HuH-7 (cell line): Measurements from ENCODE around the gene RNF25.

Source experiments
- DNase-seq: peaks from one replicate; pipeline ENCODE4 v3.0.0; 2011; ENCODE audit warnings: low spot score

The RNF25 gene

DNA sequence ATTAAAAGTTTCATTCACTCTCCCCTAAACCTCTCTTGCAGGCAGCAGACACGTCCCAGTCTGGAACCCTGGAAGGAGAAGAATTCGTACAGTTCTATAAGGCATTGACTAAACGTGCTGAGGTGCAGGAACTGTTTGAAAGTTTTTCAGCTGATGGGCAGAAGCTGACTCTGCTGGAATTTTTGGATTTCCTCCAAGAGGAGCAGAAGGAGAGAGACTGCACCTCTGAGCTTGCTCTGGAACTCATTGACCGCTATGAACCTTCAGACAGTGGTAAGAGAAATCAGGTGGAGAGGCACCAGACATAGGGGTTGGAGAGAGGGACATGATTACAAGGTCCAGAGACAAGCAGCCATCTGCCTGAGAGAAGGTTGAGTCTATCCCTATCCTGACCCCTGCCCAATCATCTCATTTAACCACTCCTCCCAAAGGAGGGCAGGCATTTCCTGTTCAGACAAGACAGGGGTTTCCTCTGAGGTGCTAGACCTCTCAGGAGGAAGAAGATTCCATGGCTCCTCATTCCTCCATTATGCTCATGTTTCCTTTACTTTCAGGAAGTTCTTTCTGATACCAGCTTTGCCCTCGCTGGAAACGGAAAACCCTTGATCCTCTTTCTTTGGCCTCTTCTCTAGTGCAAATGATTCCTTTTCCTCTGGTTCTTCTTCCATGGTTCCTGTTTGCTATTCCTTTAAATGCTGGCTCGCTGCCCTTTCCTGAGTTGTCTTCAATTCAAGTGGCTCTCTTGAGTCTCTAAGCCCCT is 49.0 kb downstream of the RNF25 start:
- DNase-seq = no peak

DNA sequence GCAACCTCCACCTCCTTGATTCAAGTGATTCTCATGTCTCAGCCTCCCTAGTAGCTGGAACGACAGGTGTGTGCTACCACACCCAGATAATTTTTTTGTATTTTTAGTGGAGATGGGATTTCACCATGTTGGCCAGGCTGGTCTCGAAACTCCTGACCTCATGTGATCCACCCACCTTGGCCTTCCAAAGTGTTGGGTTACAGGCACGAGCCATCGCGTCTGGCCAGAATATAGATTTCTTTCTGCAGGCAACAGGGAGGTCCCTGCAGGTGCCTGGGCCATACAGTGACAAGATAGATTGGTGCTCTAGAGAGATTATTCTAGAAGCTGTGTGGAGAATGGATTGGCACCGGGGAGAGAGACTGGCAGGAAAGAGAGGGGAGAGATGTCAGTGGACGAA is 50.8 kb downstream of the RNF25 start:
- DNase-seq = no peak

DNA sequence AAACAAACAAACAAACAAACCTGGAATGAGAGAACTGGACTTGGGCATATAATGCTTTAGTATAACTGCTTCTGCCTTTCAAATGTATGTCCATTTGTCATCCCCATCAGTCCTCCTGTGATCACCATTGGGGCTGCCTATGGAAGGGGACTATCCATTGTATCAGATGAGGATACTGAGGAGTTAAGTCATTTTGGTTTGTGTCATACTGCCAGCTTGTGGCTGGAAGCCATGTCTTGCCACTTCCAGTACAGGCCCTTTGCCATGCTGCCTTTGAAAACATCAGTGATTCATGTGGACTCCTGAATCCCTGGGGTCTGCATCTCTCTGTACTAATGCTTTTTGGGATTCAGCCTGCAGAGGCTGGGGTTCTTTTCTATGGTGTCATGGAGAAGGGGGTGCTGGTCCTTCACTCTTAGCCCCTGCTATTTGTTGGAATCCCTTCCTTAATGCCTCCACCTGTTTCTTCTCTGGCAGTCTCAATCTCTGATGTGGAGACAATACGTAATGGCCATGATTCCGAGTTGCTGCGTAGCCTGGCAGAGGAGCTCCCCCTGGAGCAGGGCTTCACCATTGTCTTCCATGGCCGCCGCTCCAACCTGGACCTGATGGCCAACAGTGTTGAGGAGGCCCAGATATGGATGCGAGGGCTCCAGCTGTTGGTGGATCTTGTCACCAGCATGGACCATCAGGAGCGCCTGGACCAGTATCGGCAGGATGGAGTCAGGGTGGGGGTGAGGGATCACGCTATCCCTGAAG is 53.5 kb downstream of the RNF25 start:
- no peak for DNase-seq

DNA sequence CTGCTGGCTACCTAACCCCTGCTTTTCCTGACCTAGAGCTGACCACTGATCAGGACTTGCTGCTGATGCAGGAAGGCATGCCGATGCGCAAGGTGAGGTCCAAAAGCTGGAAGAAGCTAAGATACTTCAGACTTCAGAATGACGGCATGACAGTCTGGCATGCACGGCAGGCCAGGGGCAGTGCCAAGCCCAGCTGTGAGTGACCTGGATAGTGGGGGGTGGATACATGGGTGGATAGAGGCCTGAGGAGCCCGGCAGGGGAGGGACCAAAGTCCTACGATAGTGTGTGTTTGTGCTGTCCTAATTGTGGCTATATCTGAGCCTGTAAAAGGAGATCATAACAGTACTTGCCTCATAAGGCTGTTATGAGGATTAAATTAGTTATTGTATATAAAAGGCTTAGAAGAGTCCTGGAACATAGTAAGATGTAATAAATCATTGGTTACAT is 55.9 kb downstream of the RNF25 start:
- no peak for DNase-seq
